SU-DHL-6 (cell line): Measurements from ENCODE around the gene WDR54.
"Not testable (repeated sequence)": the region's sequence is repeated elsewhere in the genome, so short reads cannot be mapped to it uniquely, and the experiment has no call there.

ENCODE experiments used
- H2AFZ ChIP-seq: fragments of 200-600 bp; sonication (generic); 2 replicates; pipeline ENCODE4 v1.6.1; 2014; ENCODE audit warnings: low read depth, mild to moderate bottlenecking, moderate library complexity, mixed read lengths, antibody characterized with exemption, low read length; ENCODE audit not compliant: severe bottlenecking
- H3F3A ChIP-seq: fragments of 200-600 bp; shearing (Covaris generic); 2 replicates; pipeline ENCODE4 v1.6.0; 2016; ENCODE audit warnings: antibody characterized with exemption, mild to moderate bottlenecking; ENCODE audit not compliant: insufficient read depth
- H3K27ac ChIP-seq: fragments of 200-600 bp; sonication (generic); 2 replicates; pipeline ENCODE4 v1.5.1; 2016; ENCODE audit warnings: low read depth, mild to moderate bottlenecking, low read length, moderate library complexity, mixed read lengths
- H3K27me3 ChIP-seq: fragments of 200-600 bp; sonication (generic), shearing (Covaris generic); 2 replicates; pipeline ENCODE4 v1.6.0; 2014; ENCODE audit warnings: mild to moderate bottlenecking, low read length
- H3K36me3 ChIP-seq: fragments of 200-600 bp; sonication (generic); 2 replicates; pipeline ENCODE4 v1.6.1; 2014; ENCODE audit warnings: mild to moderate bottlenecking, low read length, mixed read lengths
- H3K4me2 ChIP-seq: fragments of 300-600, 200-600 bp; shearing (Covaris generic), sonication (generic); 2 replicates; pipeline ENCODE4 v1.6.0; 2014; ENCODE audit warnings: low read length, low read depth, mild to moderate bottlenecking; ENCODE audit not compliant: poor library complexity, severe bottlenecking
- H3K4me3 ChIP-seq: fragments of 200-600 bp; sonication (generic); 2 replicates; pipeline ENCODE4 v1.5.1; 2014; ENCODE audit warnings: antibody characterized with exemption, low read length, mild to moderate bottlenecking, mixed read lengths; ENCODE audit not compliant: insufficient read depth, poor library complexity, severe bottlenecking
- H3K79me2 ChIP-seq: fragments of 200-600 bp; sonication (generic); 2 replicates; pipeline ENCODE4 v1.6.1; 2014; ENCODE audit warnings: mild to moderate bottlenecking, low read length, moderate library complexity; ENCODE audit not compliant: insufficient read depth
- H3K9ac ChIP-seq: fragments of 200-600 bp; sonication (generic); 2 replicates; pipeline ENCODE4 v1.7.0; 2014; ENCODE audit warnings: mild to moderate bottlenecking, low read length
- H3K9me2 ChIP-seq: fragments of 200-600 bp; sonication (generic); replicated peaks from 2 replicates; pipeline ENCODE4 v1.6.1; 2014; ENCODE audit warnings: low read length; ENCODE audit not compliant: insufficient read depth
- H3K9me3 ChIP-seq: fragments of 200-600 bp; sonication (generic); 2 replicates; pipeline ENCODE4 v1.6.1; 2014; ENCODE audit warnings: low read length, mixed read lengths; ENCODE audit not compliant: insufficient read depth
- H4K20me1 ChIP-seq: fragments of 200-600 bp; sonication (generic); 2 replicates; pipeline ENCODE4 v1.6.1; 2014; ENCODE audit warnings: low read depth, mild to moderate bottlenecking, antibody characterized with exemption, low read length, moderate library complexity, mixed read lengths
- CTCF ChIP-seq: fragments of 200-600 bp; sonication (generic); IDR thresholded peaks from one replicate; pipeline ENCODE4 v1.5.1; 2017; ENCODE audit warnings: antibody characterized with exemption, mild to moderate bottlenecking, low read length, moderate library complexity; ENCODE audit not compliant: insufficient read depth, poor library complexity, severe bottlenecking
- EZH2phosphoT487 ChIP-seq: fragments of 200-600 bp; sonication (generic), shearing (Covaris generic); conservative IDR thresholded peaks from 2 replicates; pipeline ENCODE4 v1.6.1; 2018; ENCODE audit warnings: mild to moderate bottlenecking, antibody characterized with exemption, low read length, moderate library complexity, mixed read lengths

WDR54 gene

DNA sequence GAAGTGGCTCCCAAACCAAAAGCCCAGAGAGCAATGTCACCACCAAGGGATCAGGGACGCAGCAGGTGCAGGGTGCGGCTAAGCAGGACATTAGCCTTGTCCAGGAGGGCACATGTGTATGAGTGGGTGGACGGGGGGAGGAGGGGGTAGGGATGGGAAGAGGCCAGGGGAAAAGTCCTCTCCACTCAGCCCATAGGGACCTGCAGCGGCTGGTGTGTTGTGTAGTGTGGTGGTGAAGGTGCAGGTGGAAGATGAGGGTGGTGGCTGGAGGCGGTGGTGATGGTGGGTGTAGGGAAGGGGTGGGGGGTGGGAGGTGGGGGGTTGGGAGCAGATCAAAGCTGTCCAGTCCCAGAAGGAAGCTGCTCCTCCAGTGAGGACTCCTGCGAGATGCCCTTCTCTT lies 3.8 kb upstream of the WDR54 start:
- no peak overlapping the region for H3K27ac ChIP-seq
- no peaks in the 10 kb centered on the region for H3K79me2 ChIP-seq
- no peaks in the 10 kb centered on the region for H3K9me2 ChIP-seq
- H3K4me3 ChIP-seq = no peak overlapping the region
- no peaks in the 10 kb centered on the region; the same call in 1 of the 2 replicates for H3F3A ChIP-seq
- H3K27me3 ChIP-seq = no peaks in the 10 kb centered on the region
- H2AFZ ChIP-seq = no peak overlapping the region
- no peaks in the 10 kb centered on the region for H4K20me1 ChIP-seq
- H3K36me3 ChIP-seq = no peaks in the 10 kb centered on the region
- H3K4me2 ChIP-seq = no peak overlapping the region
- H3K9ac ChIP-seq = no peak overlapping the region
- no peaks in the 10 kb centered on the region for H3K9me3 ChIP-seq
- TF ChIP-seq EZH2phosphoT487 = no peak
- no peak for TF ChIP-seq CTCF

GRCh38 chr2:74418312-74418711 lies 3.2 kb upstream of the WDR54 start:
- no peaks in the 10 kb centered on the region for H3K9me3 ChIP-seq
- H3K4me3 ChIP-seq = no peak overlapping the region
- no peak overlapping the region for H3K4me2 ChIP-seq
- no peaks in the 10 kb centered on the region for H3K79me2 ChIP-seq
- H3K36me3 ChIP-seq = no peaks in the 10 kb centered on the region
- H3K27me3 ChIP-seq = no peaks in the 10 kb centered on the region
- no peak overlapping the region for H3K27ac ChIP-seq
- no peak overlapping the region for H2AFZ ChIP-seq
- TF ChIP-seq EZH2phosphoT487 (no peak), CTCF (no peak)
- no peaks in the 10 kb centered on the region for H3K9me2 ChIP-seq
- H3K9ac ChIP-seq = no peak overlapping the region
- no peaks in the 10 kb centered on the region; the same call in 1 of the 2 replicates for H3F3A ChIP-seq
- no peaks in the 10 kb centered on the region for H4K20me1 ChIP-seq

- no peak for TF ChIP-seq EZH2phosphoT487
- no peak for TF ChIP-seq CTCF
- Histone ChIP-seq H3K9me3 (no peaks in the 10 kb centered on the region), H3K79me2 (no peaks in the 10 kb centered on the region), H3K36me3 (no peaks in the 10 kb centered on the region), H3F3A (no peaks in the 10 kb centered on the region; the same call in 1 of the 2 replicates), H4K20me1 (no peaks in the 10 kb centered on the region), H3K27me3 (no peaks in the 10 kb centered on the region), H3K4me2 (no peak overlapping the region), H3K27ac (no peak overlapping the region), H2AFZ (no peak overlapping the region), H3K4me3 (no peak overlapping the region), H3K9me2 (no peaks in the 10 kb centered on the region), H3K9ac (no peak overlapping the region)
Observed at GRCh38 chr2:74419345-74419744, 2.2 kb upstream of the WDR54 start.

DNA sequence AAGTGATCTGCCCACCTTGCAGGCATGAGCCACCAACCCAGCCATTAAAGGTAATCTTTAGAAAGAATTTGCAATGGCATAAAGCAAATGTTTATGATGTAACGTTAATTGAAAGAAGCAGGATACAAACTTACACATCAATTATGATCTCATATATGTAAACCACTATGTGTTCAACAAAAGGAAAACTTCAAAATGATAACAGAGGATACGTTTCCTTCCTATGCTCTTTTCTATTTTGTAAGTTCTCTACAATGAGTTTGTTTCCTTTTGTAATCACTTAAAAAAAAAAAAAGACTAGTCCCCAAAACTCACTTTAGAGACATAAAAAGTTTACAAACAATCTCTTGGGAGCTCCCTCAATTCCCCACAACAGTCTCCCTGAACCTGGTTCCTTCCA lies 1.5 kb upstream of the WDR54 start:
- H3F3A ChIP-seq = no peaks in the 10 kb centered on the region; the same call in 1 of the 2 replicates
- H3K4me3 ChIP-seq = no peak overlapping the region
- no peak overlapping the region for H2AFZ ChIP-seq
- H3K4me2 ChIP-seq = no peak overlapping the region
- TF ChIP-seq EZH2phosphoT487 (no peak), CTCF (no peak)
- H3K9ac ChIP-seq = no peak overlapping the region
- H3K27ac ChIP-seq = no peak overlapping the region
- no peaks in the 10 kb centered on the region for H3K9me2 ChIP-seq
- no peaks in the 10 kb centered on the region for H3K79me2 ChIP-seq
- no peaks in the 10 kb centered on the region for H4K20me1 ChIP-seq
- H3K27me3 ChIP-seq = no peaks in the 10 kb centered on the region
- H3K9me3 ChIP-seq = no peaks in the 10 kb centered on the region
- H3K36me3 ChIP-seq = no peaks in the 10 kb centered on the region

GRCh38 chr2:74420443-74421103 lies 957 bp upstream of the WDR54 start:
- peak overlapping the region; percentile 99 for H2AFZ ChIP-seq
- H4K20me1 ChIP-seq, H3K79me2 ChIP-seq, H3F3A ChIP-seq, H3K27me3 ChIP-seq, H3K27ac ChIP-seq, H3K36me3 ChIP-seq, H3K9me2 ChIP-seq, H3K9me3 ChIP-seq, H3K9ac ChIP-seq: not testable (repeated sequence)
- peak overlapping the region; percentile 52 for H3K4me3 ChIP-seq
- peak overlapping the region; percentile 76 for H3K4me2 ChIP-seq
